SK-N-SH (cell line): Measurements from ENCODE around the gene METTL1.

ENCODE experiments used
- CHD2 ChIP-seq: fragments of 150-350 bp; IDR thresholded peaks from 2 replicates; pipeline ENCODE4 v1.6.1; 2018; ENCODE audit warnings: low read length; ENCODE audit not compliant: partially characterized antibody
- CTCF ChIP-seq: fragments of 200-600 bp; sonication (generic); IDR thresholded peaks from 2 replicates; pipeline ENCODE4 v1.6.1; 2017; ENCODE audit warnings: antibody characterized with exemption, mild to moderate bottlenecking, moderate library complexity
- EZH2phosphoT487 ChIP-seq: fragments of 200-600 bp; sonication (generic); IDR thresholded peaks from 2 replicates; pipeline ENCODE4 v1.6.1; 2017; ENCODE audit warnings: low read depth, mixed run types, mild to moderate bottlenecking, antibody characterized with exemption, moderate library complexity, borderline replicate concordance
- FOSL2 ChIP-seq: IDR thresholded peaks from 2 replicates; pipeline ENCODE4 v1.4.0; 2012; ENCODE audit warnings: low read depth, mild to moderate bottlenecking, moderate library complexity, borderline replicate concordance
- FOXJ3 ChIP-seq: sonication (generic); formaldehyde crosslinking; IDR thresholded peaks from 2 replicates; pipeline ENCODE4 v1.5.1; 2020; ENCODE audit warnings: mild to moderate bottlenecking, missing genetic modification reagents
- FOXM1 ChIP-seq: IDR thresholded peaks from 2 replicates; pipeline ENCODE4 v1.4.0; 2012; ENCODE audit warnings: low read depth, mild to moderate bottlenecking
- JUND ChIP-seq: IDR thresholded peaks from 2 replicates; pipeline ENCODE4 v1.4.0; 2012
- MXI1 ChIP-seq: IDR thresholded peaks from 2 replicates; pipeline ENCODE4 v1.6.1; 2012; ENCODE audit warnings: mild to moderate bottlenecking, low read depth, low read length, improper control_type of control experiment
- POLR2AphosphoS5 ChIP-seq: IDR thresholded peaks from 2 replicates; pipeline ENCODE4 v1.6.1; 2012; ENCODE audit warnings: low read depth, low read length
- RAD21 ChIP-seq: IDR thresholded peaks from 2 replicates; pipeline ENCODE4 v1.6.1; 2012; ENCODE audit warnings: mild to moderate bottlenecking, low read length
- REST ChIP-seq: IDR thresholded peaks from 2 replicates; pipeline ENCODE4 v1.6.1; 2012; ENCODE audit warnings: mild to moderate bottlenecking, low read depth, low read length, moderate library complexity
- SIN3A ChIP-seq: IDR thresholded peaks from 2 replicates; pipeline ENCODE4 v1.6.1; 2012; ENCODE audit warnings: low read depth, mild to moderate bottlenecking, low read length, moderate library complexity, borderline replicate concordance
- ZBTB33 ChIP-seq: IDR thresholded peaks from 2 replicates; pipeline ENCODE4 v1.4.0; 2012; ENCODE audit warnings: low read depth, borderline replicate concordance
- TF ChIP-seq, protein P1 (sequence below): fragments of 150-350 bp; IDR thresholded peaks from 2 replicates; pipeline ENCODE4 v1.6.1; 2016; ENCODE audit warnings: mild to moderate bottlenecking, low read depth, low read length

DNA sequence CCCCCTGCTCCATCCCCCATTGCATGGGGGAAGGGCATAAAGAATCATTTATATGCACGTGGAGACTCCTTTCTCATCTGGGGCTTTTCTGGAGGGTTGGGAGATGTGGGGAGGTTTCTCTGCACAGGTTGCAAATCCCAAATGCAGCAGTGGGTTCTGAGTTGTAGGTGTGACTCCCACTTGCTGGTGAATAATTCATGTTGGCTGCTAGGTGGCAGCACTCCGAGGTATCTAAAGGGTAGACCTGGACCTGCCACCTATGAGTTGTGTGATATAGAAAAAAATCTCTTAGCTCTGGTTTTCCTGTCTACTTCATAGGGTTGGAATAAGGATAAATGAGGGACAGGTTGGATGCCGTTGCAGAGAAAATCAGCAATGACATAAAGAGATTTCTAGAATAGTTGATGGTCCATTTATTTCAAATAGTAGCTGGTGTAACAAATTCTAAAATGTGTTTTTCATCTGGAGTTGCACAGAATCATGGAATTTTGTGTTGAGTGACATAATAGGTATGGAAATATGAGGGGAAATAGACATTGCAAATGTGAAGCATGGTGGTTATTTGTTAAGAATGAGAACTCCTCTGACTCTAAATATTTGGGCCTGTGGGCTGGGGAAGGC is 12.4 kb downstream of the METTL1 start:
- TF ChIP-seq, protein P1, sequence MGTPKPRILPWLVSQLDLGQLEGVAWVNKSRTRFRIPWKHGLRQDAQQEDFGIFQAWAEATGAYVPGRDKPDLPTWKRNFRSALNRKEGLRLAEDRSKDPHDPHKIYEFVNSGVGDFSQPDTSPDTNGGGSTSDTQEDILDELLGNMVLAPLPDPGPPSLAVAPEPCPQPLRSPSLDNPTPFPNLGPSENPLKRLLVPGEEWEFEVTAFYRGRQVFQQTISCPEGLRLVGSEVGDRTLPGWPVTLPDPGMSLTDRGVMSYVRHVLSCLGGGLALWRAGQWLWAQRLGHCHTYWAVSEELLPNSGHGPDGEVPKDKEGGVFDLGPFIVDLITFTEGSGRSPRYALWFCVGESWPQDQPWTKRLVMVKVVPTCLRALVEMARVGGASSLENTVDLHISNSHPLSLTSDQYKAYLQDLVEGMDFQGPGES: no peak
- TF ChIP-seq REST (no peak), CTCF (peak; percentile 59), POLR2AphosphoS5 (no peak), ZBTB33 (no peak), MXI1 (no peak), EZH2phosphoT487 (no peak), CHD2 (no peak), FOXM1 (no peak), RAD21 (0 out of 2 replicates have a peak, but pooled peaks have one; percentile 9), FOXJ3 (CRISPR knock-in tag) (no peak), FOSL2 (no peak), SIN3A (no peak), JUND (no peak)
